ENCODE measurements around the gene PEAK1. TPM values are rescaled to one million over a fixed set of nuclear protein-coding genes. Genes with fewer than 3 reads are reported as not detected.
A peak's percentile ranks its signal among the peaks of the same experiment; 100 is the strongest.

Gene PEAK1
- total and polyA plus RNA-seq, 3 experiments from 2014 or later, result 2.2 to 26.3 (median 25.1) TPM

DNA sequence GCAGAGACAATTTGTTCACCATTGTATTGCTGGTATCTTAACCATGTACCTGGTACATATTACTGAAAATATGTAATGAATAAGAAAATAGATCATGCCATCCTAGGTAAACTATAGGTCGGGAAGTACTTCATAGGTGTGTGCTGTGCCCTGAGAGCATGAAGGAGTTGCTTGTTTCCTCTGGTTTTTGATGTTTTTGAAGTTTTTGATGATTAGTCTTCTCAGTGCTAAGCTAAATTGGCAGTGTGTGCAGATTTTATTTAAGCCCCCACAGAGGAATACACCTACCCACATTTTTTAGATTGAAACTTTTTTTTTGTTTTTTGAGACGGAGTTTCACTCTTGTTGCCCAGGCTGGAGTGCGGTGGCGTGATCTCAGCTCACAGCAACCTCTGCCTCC is 17.4 kb upstream of the PEAK1 start:
- peak overlapping the region in 2 of 8 donors; percentile 7 to 54 for H3K27ac Mint-ChIP-seq
- no peak for DNase-seq
- H3K4me1 Mint-ChIP-seq, result peaks cover 36 to 63% (median 55%) of the 10 kb centered on the region in 3 donors
- ChIA-PET POLR2A (no interaction called here), CTCF (interaction anchor here (1.3 kb wide), 1 partner anchor 106 kb away, joined by 3 read pairs; no protein-coding TSS in a partner anchor)
- H3K9me3 Mint-ChIP-seq, result no peaks in the 10 kb centered on the region
- H3K9me3 ChIP-seq (ENCODE audit: low read length), result no peaks in the 10 kb centered on the region
- H3K4me1 ChIP-seq (ENCODE audit: insufficient read depth, low read length), result no peaks in the 10 kb centered on the region
- peaks cover 0 to 9% (median 7%) of the 10 kb centered on the region in 3 donors for H3K36me3 Mint-ChIP-seq
- no peaks in the 10 kb centered on the region for H3K27me3 ChIP-seq (ENCODE audit: insufficient read depth, low read length, poor library complexity, severe bottlenecking)
- H3K4me3 Mint-ChIP-seq, result no peak overlapping the region
- no peak overlapping the region for H3K27ac ChIP-seq (ENCODE audit: low read depth, low read length)
- H3K4me3 ChIP-seq (ENCODE audit: low read length), result no peak overlapping the region
- H3K27me3 Mint-ChIP-seq, result no peaks in the 10 kb centered on the region
- H3K36me3 ChIP-seq (ENCODE audit: insufficient read depth, low read length), result no peaks in the 10 kb centered on the region

DNA sequence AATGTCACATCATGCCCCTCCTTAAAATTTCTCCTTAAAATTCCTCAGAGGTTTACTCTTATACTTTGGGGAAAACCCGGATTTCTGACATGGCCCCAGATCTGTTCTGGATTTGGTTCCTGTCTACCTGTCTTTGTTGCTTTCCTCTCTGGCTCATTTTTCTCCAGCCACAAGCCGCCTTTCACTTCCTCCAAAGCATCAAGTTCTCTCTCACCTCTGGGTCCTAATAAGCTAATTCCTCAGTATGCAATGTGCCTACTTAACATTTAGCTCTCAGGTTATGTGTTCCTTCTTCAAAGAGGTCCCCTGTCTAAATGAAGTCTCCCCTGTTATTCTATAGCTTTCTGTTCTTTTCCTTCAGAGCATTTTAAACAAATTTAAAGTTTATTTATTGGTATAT is 16.9 kb upstream of the PEAK1 start:
- POLR2A ChIA-PET, result no interaction called here
- DNase-seq, result no peak
- Mint-ChIP-seq H3K4me1 (peaks cover 36 to 60% (median 51%) of the 10 kb centered on the region in 3 donors), H3K9me3 (no peaks in the 10 kb centered on the region), H3K27ac (peak overlapping the region in 2 of 8 donors; percentile 16 to 74), H3K27me3 (no peaks in the 10 kb centered on the region), H3K4me3 (peak overlapping the region in 1 of 7 donors; percentile 15), H3K36me3 (peaks cover 0 to 9% (median 7%) of the 10 kb centered on the region in 3 donors)
- no peak overlapping the region for H3K4me3 ChIP-seq (ENCODE audit: low read length)
- CTCF ChIA-PET, result no interaction called here
- H3K27ac ChIP-seq (ENCODE audit: low read depth, low read length), result no peak overlapping the region
- H3K36me3 ChIP-seq (ENCODE audit: insufficient read depth, low read length), result no peaks in the 10 kb centered on the region
- H3K9me3 ChIP-seq (ENCODE audit: low read length), result no peaks in the 10 kb centered on the region
- H3K27me3 ChIP-seq (ENCODE audit: insufficient read depth, low read length, poor library complexity, severe bottlenecking), result no peaks in the 10 kb centered on the region
- H3K4me1 ChIP-seq (ENCODE audit: insufficient read depth, low read length), result no peaks in the 10 kb centered on the region

DNA sequence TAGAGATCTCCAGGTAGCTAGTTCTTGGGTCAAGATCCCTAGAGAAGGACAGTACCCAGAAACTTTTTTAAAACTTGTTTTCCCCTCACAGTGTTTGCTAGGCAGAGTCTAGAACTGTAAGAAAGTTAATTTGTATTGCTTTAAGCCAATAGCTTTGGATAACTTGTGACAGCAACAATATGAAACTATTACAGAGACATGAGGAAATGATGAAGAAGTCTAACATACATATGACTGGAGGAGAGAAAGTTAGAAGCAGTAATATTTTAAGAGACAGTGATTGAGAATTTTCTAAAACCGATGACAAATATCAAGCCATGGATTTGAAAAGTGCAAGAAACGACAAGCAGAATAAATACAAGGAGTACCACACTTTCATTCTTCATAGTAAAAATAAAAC is 10.7 kb upstream of the PEAK1 start:
- peaks cover 22% of the 10 kb centered on the region for H3K4me1 ChIP-seq (ENCODE audit: insufficient read depth, low read length)
- H3K9me3 ChIP-seq (ENCODE audit: low read length), result no peaks in the 10 kb centered on the region
- no peak for DNase-seq
- H3K27me3 ChIP-seq (ENCODE audit: insufficient read depth, low read length, poor library complexity, severe bottlenecking), result no peaks in the 10 kb centered on the region
- H3K9me3 Mint-ChIP-seq, result no peaks in the 10 kb centered on the region
- H3K27me3 Mint-ChIP-seq, result no peaks in the 10 kb centered on the region
- H3K4me1 Mint-ChIP-seq, result peaks cover 36 to 66% (median 55%) of the 10 kb centered on the region in 3 donors
- H3K4me3 Mint-ChIP-seq, result no peak overlapping the region
- H3K36me3 ChIP-seq (ENCODE audit: insufficient read depth, low read length), result no peaks in the 10 kb centered on the region
- no peak overlapping the region for H3K27ac ChIP-seq (ENCODE audit: low read depth, low read length)
- CTCF ChIA-PET, result interaction anchor here (1.3 kb wide), 1 partner anchor 9 kb away, joined by 3 read pairs; no protein-coding TSS in a partner anchor
- no peak overlapping the region for H3K27ac Mint-ChIP-seq
- H3K4me3 ChIP-seq (ENCODE audit: low read length), result no peak overlapping the region
- POLR2A ChIA-PET, result interaction anchor here (0.5 kb wide), 1 partner anchor 1057 kb away, joined by 3 read pairs; no protein-coding TSS in a partner anchor
- H3K36me3 Mint-ChIP-seq, result peaks cover 0 to 7% (median 3%) of the 10 kb centered on the region in 3 donors

DNA sequence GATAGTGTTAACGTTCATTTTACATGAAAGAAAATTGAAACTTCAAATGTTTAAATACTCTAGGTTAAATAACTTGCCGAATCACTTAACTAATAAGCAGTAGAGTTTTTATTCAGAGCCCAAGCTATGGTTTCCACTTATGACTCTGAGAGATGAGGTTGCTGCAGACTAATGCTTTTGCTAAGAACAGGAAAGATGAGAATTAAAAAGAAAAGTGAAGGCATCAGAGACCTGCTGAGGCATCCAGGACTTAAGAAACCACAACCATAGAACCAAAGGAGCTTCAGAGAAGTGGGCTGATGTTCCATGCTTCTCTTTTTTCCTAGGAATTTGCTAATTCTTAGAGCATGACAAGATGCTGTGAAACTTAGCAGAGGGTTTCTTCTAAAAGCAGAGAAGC is 10.3 kb upstream of the PEAK1 start:
- Mint-ChIP-seq H3K9me3 (no peaks in the 10 kb centered on the region), H3K4me3 (peak overlapping the region in 1 of 7 donors; percentile 0), H3K4me1 (peaks cover 35 to 68% (median 56%) of the 10 kb centered on the region in 3 donors), H3K36me3 (peaks cover 0 to 7% (median 3%) of the 10 kb centered on the region in 3 donors), H3K27ac (no peak overlapping the region), H3K27me3 (no peaks in the 10 kb centered on the region)
- Histone ChIP-seq H3K27me3 (ENCODE audit: insufficient read depth, low read length, poor library complexity, severe bottlenecking) (no peaks in the 10 kb centered on the region), H3K4me1 (ENCODE audit: insufficient read depth, low read length) (peaks cover 22% of the 10 kb centered on the region), H3K4me3 (ENCODE audit: low read length) (no peak overlapping the region), H3K27ac (ENCODE audit: low read depth, low read length) (no peak overlapping the region), H3K9me3 (ENCODE audit: low read length) (no peaks in the 10 kb centered on the region), H3K36me3 (ENCODE audit: insufficient read depth, low read length) (no peaks in the 10 kb centered on the region)
- POLR2A ChIA-PET, result no interaction called here
- DNase-seq, result no peak
- CTCF ChIA-PET, result no interaction called here

DNA sequence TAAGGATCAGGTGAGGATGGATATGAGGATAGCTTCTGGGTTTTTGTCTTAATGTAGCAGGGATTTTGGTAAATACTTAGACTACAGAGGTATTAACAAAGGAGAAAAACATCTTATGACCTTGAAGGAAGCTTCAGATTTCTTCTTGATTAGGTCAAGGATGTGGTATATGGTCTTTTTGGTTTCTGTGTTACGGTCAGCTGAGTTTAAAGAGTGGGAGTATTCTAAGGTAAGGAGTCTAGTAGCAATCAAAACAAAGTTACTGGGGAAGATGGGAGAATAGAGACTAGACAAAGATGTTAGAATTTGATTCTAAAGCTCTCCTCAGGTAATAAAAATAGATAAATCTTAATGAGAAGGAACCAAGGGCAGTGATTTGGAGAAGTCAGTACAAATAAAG is 7.0 kb upstream of the PEAK1 start:
- Histone ChIP-seq H3K9me3 (ENCODE audit: low read length) (no peaks in the 10 kb centered on the region), H3K4me1 (ENCODE audit: insufficient read depth, low read length) (peaks cover 24% of the 10 kb centered on the region), H3K4me3 (ENCODE audit: low read length) (no peak overlapping the region), H3K27ac (ENCODE audit: low read depth, low read length) (no peak overlapping the region), H3K27me3 (ENCODE audit: insufficient read depth, low read length, poor library complexity, severe bottlenecking) (no peaks in the 10 kb centered on the region), H3K36me3 (ENCODE audit: insufficient read depth, low read length) (no peaks in the 10 kb centered on the region)
- POLR2A ChIA-PET, result interaction anchor here (0.6 kb wide), 1 partner anchor 386 kb away, joined by 8 read pairs; no protein-coding TSS in a partner anchor
- Mint-ChIP-seq H3K9me3 (no peaks in the 10 kb centered on the region), H3K27me3 (no peaks in the 10 kb centered on the region), H3K27ac (peak overlapping the region in 7 of 8 donors; percentile 1 to 71 (median 19)), H3K36me3 (peaks cover 0 to 7% (median 2%) of the 10 kb centered on the region in 3 donors), H3K4me3 (peak overlapping the region in 5 of 7 donors; percentile 1 to 25 (median 3)), H3K4me1 (peaks cover 58 to 83% (median 79%) of the 10 kb centered on the region in 3 donors)
- CTCF ChIA-PET, result no interaction called here
- no peak for DNase-seq

DNA sequence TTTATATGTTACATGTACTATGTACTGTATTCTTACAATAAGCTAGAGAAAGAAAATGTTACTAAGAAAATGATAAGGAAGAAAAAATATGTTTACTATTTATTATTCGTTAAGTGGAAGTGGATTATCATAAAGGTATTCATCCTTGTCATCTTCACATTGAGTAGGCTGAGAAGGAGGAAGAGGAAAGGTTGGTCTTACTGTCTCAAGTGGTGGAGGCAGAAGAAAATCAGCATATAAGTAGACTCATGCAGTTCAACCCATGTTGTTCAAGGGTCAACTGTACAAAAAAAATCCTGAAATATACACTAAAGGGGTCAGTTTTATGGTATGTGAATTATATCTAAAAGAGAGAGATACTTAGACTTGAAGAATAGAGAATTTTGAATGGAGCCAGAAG is 6.5 kb upstream of the PEAK1 start:
- Histone ChIP-seq H3K9me3 (ENCODE audit: low read length) (no peaks in the 10 kb centered on the region), H3K27me3 (ENCODE audit: insufficient read depth, low read length, poor library complexity, severe bottlenecking) (no peaks in the 10 kb centered on the region), H3K4me3 (ENCODE audit: low read length) (no peak overlapping the region), H3K27ac (ENCODE audit: low read depth, low read length) (no peak overlapping the region), H3K4me1 (ENCODE audit: insufficient read depth, low read length) (peaks cover 29% of the 10 kb centered on the region), H3K36me3 (ENCODE audit: insufficient read depth, low read length) (no peaks in the 10 kb centered on the region)
- Mint-ChIP-seq H3K36me3 (peaks cover 0 to 6% (median 2%) of the 10 kb centered on the region in 3 donors), H3K27me3 (no peaks in the 10 kb centered on the region), H3K4me1 (peaks cover 62 to 85% (median 84%) of the 10 kb centered on the region in 3 donors), H3K4me3 (peak overlapping the region in 1 of 7 donors; percentile 2), H3K27ac (peak overlapping the region in 7 of 8 donors; percentile 1 to 71 (median 19)), H3K9me3 (no peaks in the 10 kb centered on the region)
- POLR2A ChIA-PET, result interaction anchor here (0.6 kb wide), 1 partner anchor 386 kb away, joined by 8 read pairs; no protein-coding TSS in a partner anchor
- no peak for DNase-seq
- CTCF ChIA-PET, result no interaction called here

GRCh38 chr15:77425104-77425503 is 5.2 kb upstream of the PEAK1 start:
- Histone ChIP-seq H3K4me1 (ENCODE audit: insufficient read depth, low read length) (peaks cover 28% of the 10 kb centered on the region), H3K27me3 (ENCODE audit: insufficient read depth, low read length, poor library complexity, severe bottlenecking) (no peaks in the 10 kb centered on the region), H3K4me3 (ENCODE audit: low read length) (no peak overlapping the region), H3K9me3 (ENCODE audit: low read length) (no peaks in the 10 kb centered on the region), H3K36me3 (ENCODE audit: insufficient read depth, low read length) (no peaks in the 10 kb centered on the region), H3K27ac (ENCODE audit: low read depth, low read length) (no peak overlapping the region)
- CTCF ChIA-PET, result no interaction called here
- Mint-ChIP-seq H3K36me3 (peaks cover 0 to 14% (median 2%) of the 10 kb centered on the region in 3 donors), H3K4me3 (peak overlapping the region in 1 of 7 donors; percentile 35), H3K27me3 (peaks cover 0 to 5% of the 10 kb centered on the region in 2 donors), H3K27ac (peak overlapping the region in 1 of 8 donors; percentile 69), H3K9me3 (no peaks in the 10 kb centered on the region), H3K4me1 (peaks cover 60 to 83% (median 82%) of the 10 kb centered on the region in 3 donors)
- POLR2A ChIA-PET, result no interaction called here
- DNase-seq, result no peak

GRCh38 chr15:77421370-77421700 is 1.4 kb upstream of the PEAK1 start:
- Histone ChIP-seq H3K9me3 (ENCODE audit: low read length) (no peaks in the 10 kb centered on the region), H3K4me1 (ENCODE audit: insufficient read depth, low read length) (peaks cover 12% of the 10 kb centered on the region), H3K27ac (ENCODE audit: low read depth, low read length) (peak overlapping the region; percentile 91), H3K4me3 (ENCODE audit: low read length) (peak overlapping the region; percentile 99), H3K36me3 (ENCODE audit: insufficient read depth, low read length) (no peaks in the 10 kb centered on the region), H3K27me3 (ENCODE audit: insufficient read depth, low read length, poor library complexity, severe bottlenecking) (no peaks in the 10 kb centered on the region)
- DNase-seq, result peak in 1 of 5 donors; percentile 39
- Mint-ChIP-seq H3K27ac (peak overlapping the region; percentile 68 to 99 (median 98)), H3K27me3 (peaks cover 0 to 5% of the 10 kb centered on the region in 2 donors), H3K4me1 (peaks cover 51 to 69% (median 65%) of the 10 kb centered on the region in 3 donors), H3K9me3 (no peaks in the 10 kb centered on the region), H3K36me3 (peaks cover 0 to 19% (median 0%) of the 10 kb centered on the region in 3 donors), H3K4me3 (peak overlapping the region; percentile 93 to 98 (median 97))
- ChIA-PET POLR2A (interaction anchor here (0.7 kb wide), 1 partner anchor 492 kb away, joined by 3 read pairs; no protein-coding TSS in a partner anchor), CTCF (interaction anchor here (0.6 to 0.9 kb wide), 4 partner anchors 10 to 408 kb away, joined by 3 to 4 read pairs (median 4); no protein-coding TSS in a partner anchor)
